H1 (cell line): Measurements from ENCODE around the gene SPTBN1. TPM values are rescaled to one million over a fixed set of nuclear protein-coding genes. Genes with fewer than 3 reads are reported as not detected.

Experiments used
- BACH1 ChIP-seq: IDR thresholded peaks from 2 replicates; pipeline ENCODE4 v1.6.1; 2012; ENCODE audit warnings: low read length, improper control_type of control experiment
- NANOG ChIP-seq: IDR thresholded peaks from 2 replicates; pipeline ENCODE4 v1.6.1; 2011; ENCODE audit warnings: low read length, low read depth, mild to moderate bottlenecking, inconsistent platforms; ENCODE audit not compliant: insufficient read depth, poor library complexity, severe bottlenecking
- PHF8 ChIP-seq: fragments of 200-600 bp; sonication (generic); conservative IDR thresholded peaks from 2 replicates; pipeline ENCODE4 v1.7.1; 2012; ENCODE audit warnings: low read depth, mild to moderate bottlenecking, inconsistent platforms, low read length, moderate library complexity
- RAD21 ChIP-seq, 2 experiments: IDR thresholded peaks in 1 of 2; conservative IDR thresholded peaks in 1 of 2; 2 replicates each; pipeline ENCODE4 v1.6.1; 2011; ENCODE audit warnings: low read depth in 2 of 2, low read length in 2 of 2, improper control_type of control experiment in 1 of 2, inconsistent platforms in 1 of 2, mild to moderate bottlenecking in 1 of 2, moderate library complexity in 1 of 2
- polyA plus RNA-seq, 7 experiments: library from polyadenylated mRNA; depleted of rRNA in 3 of 7; stranded (reverse) in 5 of 7; unstranded in 2 of 7; fragments of >200 nt in 5 of 7; fragments of 200-250 nt in 2 of 7; gene quantifications; 1 replicate in 5 of 7; 2 replicates in 1 of 7; 4 replicates in 1 of 7; pipeline versions ENCODE4 v1.2.1 to v1.2.3, GENCODE V29; 2011 to 2013; ENCODE audit warnings: missing spikeins in 2 of 7, mixed read lengths in 2 of 7
- total RNA-seq: library from RNA; stranded (reverse); fragmentation: NEBNext Ultra II Directional; extraction: Animal tissue kit (Norgen Biotek cat#: 25700); gene quantifications from 2 replicates; pipeline ENCODE4 v1.2.1, GENCODE V29; 2021
- TF ChIP-seq, protein P1 (sequence below): fragments of 300-600 bp; sonication (generic); IDR thresholded peaks from 2 replicates; pipeline ENCODE4 v1.7.1; 2012; ENCODE audit warnings: low read length, moderate library complexity, mild to moderate bottlenecking, inconsistent platforms; ENCODE audit not compliant: insufficient replicate concordance

SPTBN1 gene
- total and polyA plus RNA-seq, 2 of the 8 experiments (the other 6 are each of a cell fraction or from before 2014, with no cell fraction given), result 31.8 to 180 TPM

DNA sequence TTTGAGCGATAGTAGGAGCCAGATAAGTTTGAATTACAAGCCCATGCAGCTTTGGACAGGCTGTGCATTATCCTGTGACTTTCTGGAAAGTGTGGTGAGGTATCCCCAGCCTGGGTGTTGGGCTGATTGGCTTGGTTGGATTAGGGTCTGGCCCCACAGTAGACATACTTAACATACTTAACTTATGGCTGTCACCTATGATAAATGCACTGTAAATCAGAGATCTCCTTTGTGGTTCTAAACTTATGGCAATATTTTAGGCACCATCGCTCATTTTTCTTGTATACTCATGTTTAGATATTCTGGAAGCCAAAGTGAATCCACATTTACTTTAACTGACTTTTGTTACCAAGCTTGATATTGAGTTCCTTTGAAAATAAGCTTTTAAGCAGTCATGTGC lies 54.8 kb downstream of the SPTBN1 start (continued):
- TF ChIP-seq, protein P1, sequence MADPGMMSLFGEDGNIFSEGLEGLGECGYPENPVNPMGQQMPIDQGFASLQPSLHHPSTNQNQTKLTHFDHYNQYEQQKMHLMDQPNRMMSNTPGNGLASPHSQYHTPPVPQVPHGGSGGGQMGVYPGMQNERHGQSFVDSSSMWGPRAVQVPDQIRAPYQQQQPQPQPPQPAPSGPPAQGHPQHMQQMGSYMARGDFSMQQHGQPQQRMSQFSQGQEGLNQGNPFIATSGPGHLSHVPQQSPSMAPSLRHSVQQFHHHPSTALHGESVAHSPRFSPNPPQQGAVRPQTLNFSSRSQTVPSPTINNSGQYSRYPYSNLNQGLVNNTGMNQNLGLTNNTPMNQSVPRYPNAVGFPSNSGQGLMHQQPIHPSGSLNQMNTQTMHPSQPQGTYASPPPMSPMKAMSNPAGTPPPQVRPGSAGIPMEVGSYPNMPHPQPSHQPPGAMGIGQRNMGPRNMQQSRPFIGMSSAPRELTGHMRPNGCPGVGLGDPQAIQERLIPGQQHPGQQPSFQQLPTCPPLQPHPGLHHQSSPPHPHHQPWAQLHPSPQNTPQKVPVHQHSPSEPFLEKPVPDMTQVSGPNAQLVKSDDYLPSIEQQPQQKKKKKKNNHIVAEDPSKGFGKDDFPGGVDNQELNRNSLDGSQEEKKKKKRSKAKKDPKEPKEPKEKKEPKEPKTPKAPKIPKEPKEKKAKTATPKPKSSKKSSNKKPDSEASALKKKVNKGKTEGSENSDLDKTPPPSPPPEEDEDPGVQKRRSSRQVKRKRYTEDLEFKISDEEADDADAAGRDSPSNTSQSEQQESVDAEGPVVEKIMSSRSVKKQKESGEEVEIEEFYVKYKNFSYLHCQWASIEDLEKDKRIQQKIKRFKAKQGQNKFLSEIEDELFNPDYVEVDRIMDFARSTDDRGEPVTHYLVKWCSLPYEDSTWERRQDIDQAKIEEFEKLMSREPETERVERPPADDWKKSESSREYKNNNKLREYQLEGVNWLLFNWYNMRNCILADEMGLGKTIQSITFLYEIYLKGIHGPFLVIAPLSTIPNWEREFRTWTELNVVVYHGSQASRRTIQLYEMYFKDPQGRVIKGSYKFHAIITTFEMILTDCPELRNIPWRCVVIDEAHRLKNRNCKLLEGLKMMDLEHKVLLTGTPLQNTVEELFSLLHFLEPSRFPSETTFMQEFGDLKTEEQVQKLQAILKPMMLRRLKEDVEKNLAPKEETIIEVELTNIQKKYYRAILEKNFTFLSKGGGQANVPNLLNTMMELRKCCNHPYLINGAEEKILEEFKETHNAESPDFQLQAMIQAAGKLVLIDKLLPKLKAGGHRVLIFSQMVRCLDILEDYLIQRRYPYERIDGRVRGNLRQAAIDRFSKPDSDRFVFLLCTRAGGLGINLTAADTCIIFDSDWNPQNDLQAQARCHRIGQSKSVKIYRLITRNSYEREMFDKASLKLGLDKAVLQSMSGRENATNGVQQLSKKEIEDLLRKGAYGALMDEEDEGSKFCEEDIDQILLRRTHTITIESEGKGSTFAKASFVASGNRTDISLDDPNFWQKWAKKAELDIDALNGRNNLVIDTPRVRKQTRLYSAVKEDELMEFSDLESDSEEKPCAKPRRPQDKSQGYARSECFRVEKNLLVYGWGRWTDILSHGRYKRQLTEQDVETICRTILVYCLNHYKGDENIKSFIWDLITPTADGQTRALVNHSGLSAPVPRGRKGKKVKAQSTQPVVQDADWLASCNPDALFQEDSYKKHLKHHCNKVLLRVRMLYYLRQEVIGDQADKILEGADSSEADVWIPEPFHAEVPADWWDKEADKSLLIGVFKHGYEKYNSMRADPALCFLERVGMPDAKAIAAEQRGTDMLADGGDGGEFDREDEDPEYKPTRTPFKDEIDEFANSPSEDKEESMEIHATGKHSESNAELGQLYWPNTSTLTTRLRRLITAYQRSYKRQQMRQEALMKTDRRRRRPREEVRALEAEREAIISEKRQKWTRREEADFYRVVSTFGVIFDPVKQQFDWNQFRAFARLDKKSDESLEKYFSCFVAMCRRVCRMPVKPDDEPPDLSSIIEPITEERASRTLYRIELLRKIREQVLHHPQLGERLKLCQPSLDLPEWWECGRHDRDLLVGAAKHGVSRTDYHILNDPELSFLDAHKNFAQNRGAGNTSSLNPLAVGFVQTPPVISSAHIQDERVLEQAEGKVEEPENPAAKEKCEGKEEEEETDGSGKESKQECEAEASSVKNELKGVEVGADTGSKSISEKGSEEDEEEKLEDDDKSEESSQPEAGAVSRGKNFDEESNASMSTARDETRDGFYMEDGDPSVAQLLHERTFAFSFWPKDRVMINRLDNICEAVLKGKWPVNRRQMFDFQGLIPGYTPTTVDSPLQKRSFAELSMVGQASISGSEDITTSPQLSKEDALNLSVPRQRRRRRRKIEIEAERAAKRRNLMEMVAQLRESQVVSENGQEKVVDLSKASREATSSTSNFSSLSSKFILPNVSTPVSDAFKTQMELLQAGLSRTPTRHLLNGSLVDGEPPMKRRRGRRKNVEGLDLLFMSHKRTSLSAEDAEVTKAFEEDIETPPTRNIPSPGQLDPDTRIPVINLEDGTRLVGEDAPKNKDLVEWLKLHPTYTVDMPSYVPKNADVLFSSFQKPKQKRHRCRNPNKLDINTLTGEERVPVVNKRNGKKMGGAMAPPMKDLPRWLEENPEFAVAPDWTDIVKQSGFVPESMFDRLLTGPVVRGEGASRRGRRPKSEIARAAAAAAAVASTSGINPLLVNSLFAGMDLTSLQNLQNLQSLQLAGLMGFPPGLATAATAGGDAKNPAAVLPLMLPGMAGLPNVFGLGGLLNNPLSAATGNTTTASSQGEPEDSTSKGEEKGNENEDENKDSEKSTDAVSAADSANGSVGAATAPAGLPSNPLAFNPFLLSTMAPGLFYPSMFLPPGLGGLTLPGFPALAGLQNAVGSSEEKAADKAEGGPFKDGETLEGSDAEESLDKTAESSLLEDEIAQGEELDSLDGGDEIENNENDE, result no peak
- TF ChIP-seq NANOG (no peak), BACH1 (no peak), PHF8 (no peak), RAD21 (IDR thresholded peaks at IDR 0.05 in 1 of 2, conservative IDR thresholded peaks at IDR 0.05 in 1 of 2; ENCODE audit: low read depth in 2 of 2, low read length in 2 of 2) (no peak)
